ENCODE results near the gene PRKCE.

PRKCE gene

GRCh38 chr2:46162329-46163097 lies 511.0 kb downstream of the PRKCE start:
- no peak overlapping the region for H3K4me3 ChIP-seq (replicated peaks in 1 of 2; ENCODE audit: low read depth in 2 of 2, low read length in 2 of 2)
- peak; percentile 56 to 66 for DNase-seq (ENCODE audit: low read depth in 2 of 2)
- TF ChIP-seq CTCF (IDR thresholded peaks at IDR 0.05; ENCODE audit: low read depth, low read length): no peak

- no peak for DNase-seq (ENCODE audit: low read depth in 2 of 2)
- TF ChIP-seq CTCF (IDR thresholded peaks at IDR 0.05; ENCODE audit: low read depth, low read length): no peak
- H3K4me3 ChIP-seq (replicated peaks in 1 of 2; ENCODE audit: low read depth in 2 of 2, low read length in 2 of 2): no peak overlapping the region
Measured at GRCh38 chr2:46163098-46163430, 511.6 kb downstream of the PRKCE start.

GRCh38 chr2:46163804-46164528 lies 512.5 kb downstream of the PRKCE start:
- no peak for TF ChIP-seq CTCF (IDR thresholded peaks at IDR 0.05; ENCODE audit: low read depth, low read length)
- no peak overlapping the region for H3K4me3 ChIP-seq (replicated peaks in 1 of 2; ENCODE audit: low read depth in 2 of 2, low read length in 2 of 2)
- DNase-seq (ENCODE audit: low read depth in 2 of 2): peak in 1 of 2 donors; percentile 60

- H3K4me3 ChIP-seq (replicated peaks in 1 of 2; ENCODE audit: low read depth in 2 of 2, low read length in 2 of 2): no peak overlapping the region
- peak; percentile 97 to 99 for DNase-seq (ENCODE audit: low read depth in 2 of 2)
- no peak for TF ChIP-seq CTCF (IDR thresholded peaks at IDR 0.05; ENCODE audit: low read depth, low read length)
Measured at GRCh38 chr2:46164529-46165301, 513.2 kb downstream of the PRKCE start.

- no peak for TF ChIP-seq CTCF (IDR thresholded peaks at IDR 0.05; ENCODE audit: low read depth, low read length)
- DNase-seq (ENCODE audit: low read depth in 2 of 2): no peak
- H3K4me3 ChIP-seq (replicated peaks in 1 of 2; ENCODE audit: low read depth in 2 of 2, low read length in 2 of 2): no peak overlapping the region
Measured at GRCh38 chr2:46165916-46166315, 514.4 kb downstream of the PRKCE start.

- no peak for TF ChIP-seq CTCF (IDR thresholded peaks at IDR 0.05; ENCODE audit: low read depth, low read length)
- no peak for DNase-seq (ENCODE audit: low read depth in 2 of 2)
- H3K4me3 ChIP-seq (replicated peaks in 1 of 2; ENCODE audit: low read depth in 2 of 2, low read length in 2 of 2): no peak overlapping the region
Measured at GRCh38 chr2:46167406-46167805, 515.9 kb downstream of the PRKCE start.
